GM19240 (cell line): ENCODE results near the gene DTNA.
"Not testable (repeated sequence)": the region's sequence is repeated elsewhere in the genome, so short reads cannot be mapped to it uniquely, and the experiment has no call there.

ENCODE experiments used
- DNase-seq: peaks from one replicate; pipeline ENCODE4 v3.0.0; 2011; ENCODE audit warnings: low spot score; ENCODE audit not compliant: insufficient read length

Gene DTNA

DNA sequence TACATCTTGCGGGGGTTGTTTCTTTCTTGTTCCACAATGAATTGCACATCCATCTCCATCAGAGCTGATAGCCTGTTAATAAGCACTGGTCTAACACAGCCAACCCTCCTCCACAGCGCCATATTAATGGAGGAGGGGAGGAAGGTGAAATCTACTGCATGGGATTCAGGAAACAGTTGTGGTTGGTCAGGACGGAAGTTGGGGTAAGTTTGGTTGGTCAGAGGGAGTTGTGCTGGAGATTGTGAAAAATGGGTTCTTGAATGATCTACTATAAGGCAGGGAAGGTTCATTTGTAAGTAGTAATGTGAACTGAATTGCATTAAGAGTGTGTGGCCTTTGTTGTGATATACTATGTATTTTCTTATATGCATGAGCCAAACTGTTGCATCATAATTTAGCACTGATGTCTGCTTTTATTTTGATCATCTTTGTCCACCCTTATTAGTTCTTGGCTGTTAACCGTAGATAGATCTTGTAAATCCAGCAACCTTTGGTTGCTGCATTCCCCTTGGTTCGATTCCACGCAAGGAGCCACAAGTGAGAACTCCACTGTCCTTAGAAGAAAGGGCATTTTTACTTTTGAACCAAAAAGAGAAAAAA lies 180.5 kb downstream of the DTNA start:
- no peak for DNase-seq

DNA sequence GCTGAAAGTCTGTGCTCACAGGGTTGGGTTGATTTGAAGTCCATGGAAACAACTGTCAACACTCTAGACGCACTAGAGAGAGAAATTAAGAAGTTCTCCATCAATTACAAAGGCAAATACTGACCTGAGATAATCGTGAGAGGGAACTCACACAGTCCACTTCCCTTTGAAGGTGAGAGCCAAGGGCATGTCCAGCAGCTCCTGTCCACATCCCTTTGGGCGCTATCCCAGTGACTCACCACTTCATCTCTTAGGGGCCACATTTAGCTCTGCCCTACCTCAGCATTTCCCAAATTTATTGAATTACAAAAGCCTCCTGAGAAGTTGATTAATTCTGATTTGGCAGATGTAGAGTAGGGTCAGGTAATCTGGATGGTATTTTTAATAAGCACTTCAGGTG lies 182.3 kb downstream of the DTNA start:
- DNase-seq = no peak

DNA sequence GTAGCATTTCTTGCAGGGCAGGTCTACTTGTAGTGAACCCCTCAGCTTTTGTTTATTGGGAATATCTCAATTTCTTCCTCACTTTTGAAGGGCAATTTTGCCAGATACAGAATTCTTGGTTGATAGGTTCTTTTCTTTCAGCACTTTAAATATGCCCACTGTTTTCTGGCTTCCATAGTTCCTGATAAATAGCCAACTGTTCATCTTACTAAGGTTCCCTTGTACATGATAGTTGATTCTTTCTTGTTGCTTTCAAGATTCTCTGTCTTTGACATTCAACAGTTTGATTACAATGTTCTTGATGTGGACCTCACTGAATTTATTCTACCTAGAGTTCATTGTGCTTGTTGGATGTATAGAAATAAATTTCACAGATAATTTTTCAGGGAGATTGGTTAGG lies 183.1 kb downstream of the DTNA start:
- no peak for DNase-seq

DNA sequence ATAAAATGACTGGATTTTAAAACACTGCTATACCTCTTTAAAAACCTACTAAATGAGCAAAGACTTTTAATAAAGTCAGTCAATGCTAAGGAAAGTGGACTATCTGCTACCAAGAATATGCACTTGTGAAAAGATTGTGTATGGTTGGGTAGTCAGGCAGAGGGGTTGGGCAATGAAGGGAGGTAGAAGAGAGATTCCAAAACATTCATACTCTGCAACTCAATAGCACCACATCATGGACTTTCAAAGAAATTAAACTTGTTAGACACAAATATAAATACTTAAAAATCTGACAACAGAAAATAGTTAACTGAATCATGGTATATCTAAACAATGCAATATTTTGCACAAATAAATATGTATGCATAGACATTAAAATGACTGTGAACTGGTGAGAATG lies 191.2 kb downstream of the DTNA start:
- no peak for DNase-seq

DNA sequence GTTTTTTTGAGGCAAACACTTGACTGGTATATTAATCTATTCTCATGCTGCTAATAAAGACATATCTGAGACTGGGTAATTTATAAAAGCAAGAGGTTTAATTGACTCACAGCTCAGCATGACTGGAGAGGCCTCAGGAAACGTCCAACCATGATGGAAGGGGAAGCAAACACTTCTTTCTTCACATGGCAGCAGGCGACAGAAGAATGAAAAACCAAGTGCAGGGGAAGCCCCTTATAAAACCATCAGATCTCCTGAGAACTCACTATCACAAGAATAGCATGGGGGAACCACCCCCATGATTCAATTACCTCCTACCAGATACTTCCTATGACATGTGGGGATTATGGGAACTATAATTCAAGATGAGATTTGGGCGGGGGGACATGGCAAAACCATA lies 194.9 kb downstream of the DTNA start:
- no peak for DNase-seq

DNA sequence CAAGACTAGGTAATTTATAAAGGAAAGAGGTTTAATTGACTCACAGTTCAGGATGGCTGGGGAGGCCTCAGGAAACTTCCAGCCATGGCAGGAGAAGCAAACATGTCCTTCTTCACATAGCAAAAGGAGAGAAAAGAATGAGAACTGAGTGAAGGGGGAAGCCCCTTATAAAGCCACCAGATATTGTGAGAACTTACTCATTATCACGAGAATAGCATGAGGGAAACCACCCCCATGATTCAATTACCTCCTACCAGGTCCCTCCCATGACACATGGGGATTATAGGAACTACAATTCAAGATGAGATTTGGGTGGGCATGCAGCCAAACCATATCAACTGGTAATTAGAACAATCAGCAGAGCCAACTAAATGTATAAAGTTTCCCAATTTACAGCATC lies 196.9 kb downstream of the DTNA start:
- not testable (repeated sequence) for DNase-seq

DNA sequence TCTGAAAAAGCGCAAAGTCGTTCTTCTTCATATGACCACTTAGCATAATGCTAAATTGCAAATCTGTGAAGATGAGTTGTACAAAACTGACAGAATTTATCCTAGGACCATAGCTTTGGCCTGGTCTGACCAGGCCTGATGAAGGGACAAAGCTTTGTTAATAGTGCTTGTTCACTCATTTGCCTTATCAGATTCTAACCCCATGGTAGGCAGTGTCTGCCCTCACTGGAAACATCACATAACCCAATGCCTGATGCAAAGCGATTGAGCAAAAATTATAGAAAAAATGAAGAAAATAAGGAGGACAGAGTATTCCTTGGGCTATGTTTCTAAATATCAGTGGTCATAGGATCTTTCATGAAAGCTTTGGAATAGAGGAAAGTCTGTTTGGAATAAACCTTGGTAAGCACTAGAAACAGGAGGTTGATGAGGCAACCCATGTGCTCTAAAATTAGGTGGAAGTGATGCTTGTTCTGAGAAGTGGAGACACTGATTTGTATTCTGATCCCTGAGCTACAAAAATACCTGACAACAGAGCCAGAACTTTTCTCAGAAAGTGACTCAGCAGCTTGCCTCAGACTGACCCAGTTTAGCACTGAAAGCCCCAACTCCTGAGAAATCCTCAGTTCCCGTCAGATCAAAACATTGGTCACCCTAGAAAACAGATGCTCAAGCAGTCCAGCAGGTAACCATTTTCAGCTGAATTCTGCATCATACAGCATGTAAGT lies 199.7 kb downstream of the DTNA start:
- DNase-seq = no peak

DNA sequence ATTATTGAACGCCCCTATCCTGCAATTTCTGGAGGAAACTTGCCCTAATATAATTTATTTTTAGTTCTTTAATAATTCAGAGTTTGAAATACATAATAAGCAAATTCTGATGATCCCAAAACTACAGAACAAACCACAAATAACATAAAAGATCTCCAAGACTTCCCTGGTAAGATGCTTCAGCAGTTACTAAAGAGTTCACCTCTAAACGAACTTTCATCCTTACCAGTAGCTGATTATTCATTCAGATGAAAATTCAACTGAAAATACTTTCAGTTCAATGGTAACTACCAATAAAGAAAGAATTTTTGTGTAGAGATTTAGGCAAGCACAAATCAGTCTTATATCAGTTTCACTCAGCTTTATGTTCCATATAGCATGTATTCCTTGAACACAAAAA lies 201.0 kb downstream of the DTNA start:
- no peak for DNase-seq

DNA sequence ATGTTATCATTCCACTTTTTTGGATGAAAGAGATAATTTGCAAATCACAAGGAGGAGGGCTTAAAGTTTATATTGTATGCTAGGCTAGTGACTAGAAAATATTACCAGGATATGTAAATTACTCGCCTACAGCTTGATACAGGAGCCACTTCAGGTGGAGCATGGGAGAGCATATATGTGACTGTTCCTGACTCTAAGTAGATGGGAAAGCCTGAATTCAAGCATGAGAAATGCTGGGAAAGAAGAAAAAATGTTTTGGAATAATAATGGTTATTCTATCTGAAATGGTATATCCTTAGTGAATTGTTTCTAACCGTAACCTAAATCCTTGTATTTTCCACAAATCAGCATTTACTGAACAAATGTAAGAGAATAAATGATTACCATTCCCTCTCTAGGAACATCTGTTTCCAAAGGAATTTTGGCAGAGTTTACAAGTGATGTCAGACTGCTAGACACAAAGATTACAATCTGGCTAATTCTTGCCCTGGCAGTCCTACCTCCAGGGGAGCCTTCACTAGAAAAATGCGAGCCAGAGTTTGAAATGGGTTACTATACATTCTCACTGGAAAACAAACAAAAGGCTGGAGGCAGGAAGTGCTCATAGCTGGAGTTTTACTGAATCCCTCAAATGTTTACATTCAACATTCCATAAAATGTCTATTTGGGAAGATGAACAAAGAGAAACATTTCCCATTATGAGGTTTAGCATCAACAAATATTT lies 201.7 kb downstream of the DTNA start:
- DNase-seq = no peak

DNA sequence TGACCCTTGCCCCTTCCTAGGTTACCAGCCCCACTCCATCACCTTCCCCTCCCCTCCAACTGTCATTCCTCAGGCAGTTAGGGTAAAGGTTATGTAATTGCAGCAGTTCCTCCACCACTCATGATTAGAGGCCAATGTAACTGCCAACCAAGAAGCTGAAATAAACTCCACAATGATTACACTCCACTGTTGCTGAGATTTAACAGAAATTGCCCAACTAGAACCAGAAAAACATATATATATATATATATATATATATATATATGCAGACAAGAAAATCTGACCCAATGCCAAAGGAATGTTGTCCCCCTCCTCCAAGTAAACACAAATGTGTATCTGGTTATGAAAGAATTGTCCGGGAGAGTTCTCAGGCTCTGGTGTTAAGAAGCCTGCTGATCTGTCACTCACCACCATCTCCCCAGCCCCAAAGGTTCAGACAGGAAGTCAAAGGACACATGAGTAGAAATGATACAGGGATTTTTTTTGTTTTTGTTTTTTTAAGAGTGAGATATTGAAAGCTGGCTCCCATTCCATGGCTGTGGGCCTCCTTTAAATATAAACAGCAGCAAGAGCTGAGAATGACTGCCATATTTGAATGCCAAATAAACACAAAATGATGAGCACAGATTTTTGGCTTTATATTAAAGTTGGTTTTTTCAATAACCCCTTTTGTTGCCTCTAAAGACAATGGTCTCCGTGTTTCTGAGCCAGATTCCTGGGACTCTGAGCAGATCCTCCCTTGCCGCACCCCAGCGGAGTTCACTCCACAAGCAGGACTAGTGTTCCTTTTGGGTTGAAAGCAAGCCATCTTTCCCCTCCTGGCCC lies 204.0 kb downstream of the DTNA start:
- DNase-seq = no peak

DNA sequence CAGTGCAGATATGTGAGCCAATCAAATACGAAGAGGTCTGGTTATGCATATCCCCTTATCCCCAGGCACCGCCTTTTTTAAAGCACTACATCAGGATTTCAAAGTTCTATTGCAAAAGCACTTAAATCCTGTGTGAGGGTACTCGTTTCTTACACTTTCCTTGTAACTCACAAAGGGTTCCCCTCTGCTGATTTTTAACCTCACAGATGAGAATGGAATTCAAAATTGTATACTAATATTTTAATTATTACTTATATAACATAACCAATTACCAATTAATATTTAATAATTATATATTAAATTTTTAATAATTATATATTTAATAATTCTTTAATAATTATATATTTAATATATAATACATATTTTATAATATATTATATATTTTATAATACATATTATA lies 204.9 kb downstream of the DTNA start:
- DNase-seq = no peak

DNA sequence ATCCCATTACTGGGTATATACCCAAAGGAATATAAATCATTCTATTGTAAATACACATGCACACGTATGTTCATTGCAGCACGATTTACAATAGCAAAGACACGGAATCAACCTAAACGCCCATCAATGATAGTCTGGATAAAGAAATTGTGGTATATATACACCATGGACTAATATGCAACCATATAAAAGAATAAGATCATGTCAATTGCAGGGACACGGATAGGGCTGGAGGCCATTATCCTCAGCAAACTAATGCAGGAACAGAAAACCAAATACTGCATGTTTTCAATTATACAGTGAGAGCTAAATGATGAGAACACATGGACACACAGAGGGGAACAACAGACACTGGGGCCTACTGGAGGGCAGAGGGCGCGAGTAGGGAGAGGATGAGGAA lies 206.4 kb downstream of the DTNA start:
- DNase-seq = not testable (repeated sequence)

DNA sequence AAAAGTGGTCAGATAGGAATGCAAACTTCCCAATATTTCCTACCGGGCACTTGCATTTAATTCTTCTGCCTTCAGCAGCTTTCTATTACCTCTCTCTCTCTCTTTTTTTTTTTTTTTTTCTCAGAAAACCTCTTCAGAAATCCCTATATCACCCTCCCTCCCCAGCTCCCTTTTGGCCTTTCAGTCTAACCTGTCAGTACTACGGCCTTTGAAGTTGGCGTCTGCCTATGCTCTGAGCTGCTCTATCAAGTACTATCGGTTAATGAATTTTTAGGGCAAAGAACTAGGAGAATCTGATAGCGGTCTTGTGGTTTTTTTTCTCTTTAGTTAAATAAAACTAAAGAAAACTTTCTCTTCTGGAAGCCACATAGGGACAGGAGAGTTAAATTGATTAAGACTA lies 208.8 kb downstream of the DTNA start:
- no peak for DNase-seq

DNA sequence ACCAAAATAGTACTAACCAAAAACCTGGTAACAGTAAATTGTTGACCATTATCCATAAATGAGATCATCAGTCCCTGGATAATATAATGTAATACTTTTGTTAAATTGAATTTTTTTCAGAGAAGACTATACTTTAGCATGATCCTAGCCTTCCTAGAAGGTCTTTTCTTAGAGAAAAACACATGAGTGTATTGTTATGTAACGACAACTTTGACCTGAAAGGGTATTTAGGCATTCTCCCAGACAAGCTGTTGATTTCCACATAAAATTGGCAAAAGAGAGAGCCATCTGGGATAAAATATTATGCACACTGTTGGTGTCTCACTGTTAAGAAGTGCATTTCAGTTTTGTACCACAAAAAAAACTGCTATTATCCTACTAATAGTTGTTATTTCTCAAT lies 211.1 kb downstream of the DTNA start:
- no peak for DNase-seq

DNA sequence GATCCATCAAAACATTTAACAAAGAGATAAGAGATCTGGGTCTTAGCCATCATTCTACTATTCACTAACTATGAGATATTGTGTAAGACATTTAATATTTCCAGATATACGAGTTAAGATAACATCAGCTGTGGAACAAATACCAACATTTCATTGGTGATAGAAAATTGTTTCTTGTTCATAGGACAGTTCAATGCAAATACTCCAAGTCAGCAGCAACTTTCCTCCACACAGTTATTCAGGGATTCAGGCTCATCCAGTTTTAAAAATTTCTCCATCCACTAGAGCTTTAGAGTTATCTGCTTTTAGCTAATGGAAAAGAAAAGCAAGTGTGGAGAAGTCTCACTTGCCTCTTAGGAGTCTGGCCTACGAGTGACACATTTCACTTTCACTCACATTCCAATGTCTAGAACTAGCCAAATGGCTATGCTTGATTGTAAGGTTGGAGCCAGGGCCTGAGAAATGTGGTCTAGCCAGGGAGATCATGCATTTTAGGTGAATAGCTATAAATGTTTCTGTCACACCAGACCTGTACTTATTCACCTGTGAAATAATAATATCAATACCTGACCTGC lies 211.8 kb downstream of the DTNA start:
- no peak for DNase-seq

DNA sequence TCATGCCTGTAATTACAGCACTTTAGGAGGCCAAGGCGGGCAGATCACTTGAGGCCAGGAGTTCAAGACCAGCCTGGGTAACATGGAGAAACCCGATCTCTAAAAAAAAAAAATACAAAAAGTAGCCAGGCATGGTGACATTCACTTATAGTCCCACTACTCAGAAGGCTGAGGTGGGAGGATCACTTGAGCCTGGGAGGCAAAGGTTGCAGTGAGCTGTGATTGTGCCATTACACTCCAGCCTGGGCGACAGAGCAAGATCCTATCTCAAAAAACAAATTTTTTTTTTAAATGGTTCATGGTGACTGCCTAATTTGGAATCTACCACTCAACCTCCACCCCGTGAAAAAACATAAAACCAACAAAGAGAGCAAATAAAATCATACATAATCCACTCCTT lies 212.5 kb downstream of the DTNA start:
- DNase-seq = not testable (repeated sequence)

DNA sequence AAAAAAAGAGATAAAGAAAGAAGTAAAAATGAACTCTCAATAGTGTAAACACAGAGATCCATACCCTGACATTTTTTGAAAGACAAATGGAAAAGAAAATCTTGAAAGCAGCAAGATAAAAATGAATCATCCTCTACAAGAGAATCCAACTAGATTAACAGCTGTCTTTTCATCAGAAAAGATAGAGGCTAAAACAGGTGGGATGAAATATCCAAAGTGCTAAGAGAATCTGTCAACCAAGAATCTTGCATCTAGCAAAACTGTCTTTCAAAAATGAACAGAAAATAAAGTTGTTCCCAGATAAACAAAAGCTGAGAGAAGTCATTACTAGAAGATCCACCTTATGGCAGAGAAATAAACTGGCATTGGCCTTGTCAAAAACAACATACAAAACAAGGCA lies 213.8 kb downstream of the DTNA start:
- no peak for DNase-seq

DNA sequence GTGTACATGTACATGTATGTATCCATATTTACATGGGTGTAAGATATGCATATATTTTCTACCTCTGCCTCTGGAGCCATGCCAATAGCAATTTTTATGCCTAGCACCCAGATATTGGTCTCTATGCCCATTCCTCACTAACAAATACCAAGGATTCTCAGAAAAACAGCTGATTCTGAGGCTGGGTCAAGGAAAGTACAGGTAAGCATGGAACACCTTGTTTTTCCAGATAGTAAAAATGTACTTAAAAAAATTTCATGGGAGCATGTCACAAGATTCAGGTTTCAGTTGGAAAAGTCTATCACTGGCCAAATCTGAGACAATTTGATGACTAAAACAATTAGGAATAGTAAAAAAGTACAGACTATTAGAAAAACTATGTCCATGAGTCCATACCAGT lies 216.6 kb downstream of the DTNA start:
- DNase-seq = no peak

DNA sequence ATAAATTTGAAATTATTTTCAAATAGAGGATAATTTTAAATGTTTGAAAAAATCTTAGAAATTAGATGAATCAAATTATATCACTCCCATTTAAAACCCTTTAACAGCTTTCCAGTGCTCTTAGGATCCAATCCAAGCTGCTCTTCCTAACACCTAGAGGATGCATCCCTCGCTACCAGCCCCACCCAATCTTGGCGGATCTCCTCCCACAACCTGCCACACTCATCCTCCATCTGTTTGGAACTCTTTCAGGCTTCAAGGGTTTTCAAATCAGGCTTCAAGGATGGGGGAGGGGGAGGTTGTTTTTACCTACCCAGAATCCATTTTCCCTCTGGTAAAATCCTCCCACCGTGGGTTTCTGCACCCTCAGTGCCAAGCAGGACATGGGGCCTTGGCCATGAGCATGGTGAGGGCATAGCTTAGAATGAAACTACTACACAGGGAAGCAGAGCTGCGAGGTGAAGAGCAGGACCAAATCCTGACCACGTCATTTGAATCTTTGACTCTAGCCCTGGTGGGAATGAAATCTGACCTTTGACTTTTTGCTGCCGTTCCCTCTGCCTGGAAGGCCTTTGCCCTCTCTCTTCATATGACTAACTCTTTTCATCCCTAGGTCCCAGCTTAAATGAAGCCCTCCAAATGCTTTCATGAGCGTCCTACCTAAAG lies 218.1 kb downstream of the DTNA start:
- no peak for DNase-seq

DNA sequence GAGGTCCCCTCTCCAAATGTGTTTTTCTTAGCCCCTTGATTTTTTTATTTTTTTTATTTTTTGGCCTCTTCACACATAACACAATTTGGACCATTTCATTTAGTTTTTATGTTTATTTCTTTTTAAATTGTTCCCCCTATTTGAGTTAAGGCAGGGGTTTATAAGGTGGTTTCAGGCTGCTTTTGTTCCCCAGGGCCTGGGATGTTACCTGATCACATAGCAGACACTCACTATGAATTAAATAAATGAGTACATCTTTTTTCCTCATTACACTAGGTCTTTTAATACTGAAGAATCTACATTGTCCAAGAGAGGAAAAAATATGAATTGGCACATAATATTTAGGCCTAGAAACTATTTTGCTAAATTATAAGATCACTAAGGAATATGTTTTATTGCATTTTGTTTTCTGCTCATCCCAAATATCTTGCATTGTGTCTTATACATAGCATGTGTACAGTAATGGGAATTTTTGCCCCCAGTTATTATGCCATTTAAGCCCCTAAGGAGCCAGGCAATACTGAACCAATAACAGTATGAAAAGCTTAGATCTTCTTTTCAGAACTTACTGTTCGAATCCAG lies 218.7 kb downstream of the DTNA start:
- DNase-seq = no peak

DNA sequence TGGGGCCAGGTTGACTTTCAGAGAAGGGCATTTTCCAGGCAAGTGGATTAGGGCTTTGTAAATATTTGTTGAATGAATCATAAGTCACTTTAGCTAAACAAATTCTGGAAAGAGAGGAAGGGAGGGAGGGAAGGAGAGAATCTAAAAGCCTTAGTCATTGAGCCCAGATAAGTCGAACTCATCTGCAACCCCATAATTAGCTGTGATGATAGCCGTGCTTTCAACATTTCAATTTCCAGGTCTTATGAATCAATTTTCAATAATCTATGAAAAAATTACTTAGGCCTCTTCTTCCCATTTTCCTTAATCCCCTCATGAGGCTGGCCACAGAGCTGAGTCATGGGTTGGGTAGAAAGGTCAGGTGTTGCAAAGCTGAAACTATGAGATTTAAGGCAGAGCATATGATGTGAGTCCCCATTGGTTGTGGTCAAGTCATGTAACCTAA lies 219.3 kb downstream of the DTNA start:
- no peak for DNase-seq
